Measurements from ENCODE around the gene OLFML1. TPM values are rescaled to one million over a fixed set of nuclear protein-coding genes. Genes with fewer than 3 reads are reported as not detected.

OLFML1 gene
- total and polyA plus RNA-seq, 12 donors = 4.0 to 12.6 (median 6.2) TPM

- H3K4me1 ChIP-seq (replicated peaks in 1 of 2) = peaks cover 0 to 11% of the 10 kb centered on the region in 2 donors
- H3K9me3 ChIP-seq (replicated peaks in 1 of 3) = no peaks in the 10 kb centered on the region
- H3K36me3 ChIP-seq (replicated peaks in 1 of 2) = no peaks in the 10 kb centered on the region
- H3K27me3 ChIP-seq = no peaks in the 10 kb centered on the region
- TF ChIP-seq POLR2A (IDR thresholded peaks at IDR 0.05) (no peak), CTCF (IDR thresholded peaks at IDR 0.05) (no peak)
- no peak overlapping the region for H3K4me3 ChIP-seq
- WGBS, 4 donors = 66 to 83% (median 69%) methylated on average over 7 to 8 of the region's 8 CpGs
- H3K27ac ChIP-seq = no peak overlapping the region
- peak in 2 of 7 donors; percentile 31 to 46 for DNase-seq
- intact Hi-C loops (cut with DNase I) = no loop called here
Measured at GRCh38 chr11:7538031-7538430, 52.7 kb downstream of the OLFML1 start.

DNA sequence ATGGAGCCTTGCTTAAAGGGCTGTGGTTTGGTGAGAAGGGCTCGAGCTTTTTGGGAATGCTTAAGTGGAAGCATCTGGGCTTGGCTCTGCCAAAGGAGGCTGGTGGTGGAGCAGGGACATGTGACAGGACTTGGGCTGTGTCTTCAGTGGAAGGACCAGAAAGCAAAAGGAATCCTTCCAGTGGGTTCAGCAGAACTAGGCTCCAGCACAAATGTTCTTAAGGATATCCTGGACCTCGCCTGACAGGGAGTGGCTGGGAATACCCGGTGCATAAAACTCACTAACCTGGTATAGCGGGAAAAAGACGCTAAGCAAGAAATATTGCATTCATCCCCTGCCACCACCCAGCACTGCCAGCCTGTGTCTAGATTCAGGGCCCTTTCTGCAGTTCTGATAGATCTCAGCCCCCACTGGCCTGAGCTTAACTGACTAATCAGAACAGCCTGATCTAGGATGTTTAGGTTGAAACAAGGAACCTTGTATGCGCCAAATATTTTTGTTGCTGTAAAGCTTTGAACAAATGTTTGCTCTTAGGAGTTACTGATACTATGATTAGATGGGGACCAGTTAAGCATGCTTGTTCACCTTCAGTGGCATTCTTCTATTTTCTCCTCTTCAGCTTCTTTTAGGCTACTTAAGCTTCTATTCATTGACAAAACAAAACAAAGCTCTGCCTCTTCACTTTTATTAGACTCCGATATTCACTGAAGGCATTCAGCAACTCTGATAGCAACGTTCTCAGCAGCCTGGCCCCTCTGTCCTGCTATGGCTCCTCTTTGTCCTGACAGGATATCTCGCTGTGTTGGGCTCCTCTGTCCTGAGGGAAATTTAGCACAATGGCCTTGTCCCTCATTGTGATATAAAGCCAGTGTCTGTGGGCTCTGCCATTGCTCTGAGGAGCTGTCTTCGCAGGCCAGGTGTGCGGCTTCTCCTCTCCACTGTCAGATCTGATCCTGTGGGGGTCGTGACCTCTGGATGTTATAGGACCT lies 53.5 kb downstream of the OLFML1 start:
- no peak overlapping the region for H3K4me3 ChIP-seq
- no peak for TF ChIP-seq POLR2A (IDR thresholded peaks at IDR 0.05)
- no peak for TF ChIP-seq CTCF (IDR thresholded peaks at IDR 0.05)
- no peaks in the 10 kb centered on the region for H3K27me3 ChIP-seq
- no peak overlapping the region for H3K27ac ChIP-seq
- intact Hi-C loops (cut with DNase I) = no loop called here
- no peaks in the 10 kb centered on the region for H3K36me3 ChIP-seq (replicated peaks in 1 of 2)
- H3K4me1 ChIP-seq (replicated peaks in 1 of 2) = peaks cover 0 to 14% of the 10 kb centered on the region in 2 donors
- H3K9me3 ChIP-seq (replicated peaks in 1 of 3) = no peaks in the 10 kb centered on the region
- WGBS, 4 donors = 83 to 90% (median 89%) methylated on average over 12 of the region's 12 CpGs
- DNase-seq = peak in 1 of 7 donors; percentile 42

DNA sequence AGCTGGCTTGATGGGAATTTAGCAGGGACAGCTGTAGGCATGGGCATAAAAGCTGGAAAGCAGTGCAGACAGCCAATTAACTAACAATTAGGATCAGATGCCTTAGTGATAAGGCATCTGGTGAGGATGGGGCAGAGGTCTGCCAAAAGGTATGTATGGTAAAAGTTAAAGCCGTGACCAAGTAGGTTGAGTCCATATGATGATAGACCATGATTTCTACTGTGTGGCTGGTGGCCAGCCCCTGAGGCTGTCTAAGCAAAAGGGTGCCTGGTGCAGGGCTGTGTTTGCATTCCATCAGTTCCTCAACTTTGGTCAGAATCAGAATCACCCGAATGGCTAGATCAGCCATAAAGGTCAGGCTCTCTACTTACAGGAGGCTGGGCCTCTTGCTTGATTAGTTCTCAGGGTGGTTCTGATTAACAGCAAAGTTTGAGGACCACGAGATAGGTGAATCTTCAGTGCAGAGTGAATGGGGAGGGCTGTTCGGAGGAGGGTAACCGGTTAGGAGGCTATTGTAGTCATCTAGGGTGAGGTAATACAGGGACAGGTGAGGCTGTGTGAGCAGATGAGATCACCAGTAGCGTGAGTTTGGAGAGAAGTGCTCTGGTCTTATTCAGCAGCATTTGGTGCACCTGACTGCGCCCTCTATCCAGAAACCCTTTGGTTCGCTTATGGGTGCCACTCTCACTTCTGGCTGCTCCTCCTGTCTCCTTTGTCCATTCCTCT lies 55.7 kb downstream of the OLFML1 start:
- 92 to 96% (median 94%) methylated on average over 8 of the region's 8 CpGs for WGBS, 4 donors
- intact Hi-C loops (cut with DNase I) = no loop called here

More for the DNA sequence above, 55.7 kb downstream of the OLFML1 start:
- H3K4me3 ChIP-seq = no peak overlapping the region
- H3K4me1 ChIP-seq (replicated peaks in 1 of 2) = peaks cover 0 to 14% of the 10 kb centered on the region in 2 donors
- H3K27me3 ChIP-seq = no peaks in the 10 kb centered on the region
- TF ChIP-seq POLR2A (IDR thresholded peaks at IDR 0.05) (no peak), CTCF (IDR thresholded peaks at IDR 0.05) (no peak)
- no peak for DNase-seq
- no peaks in the 10 kb centered on the region for H3K9me3 ChIP-seq (replicated peaks in 1 of 3)
- no peaks in the 10 kb centered on the region for H3K36me3 ChIP-seq (replicated peaks in 1 of 2)
- no peak overlapping the region for H3K27ac ChIP-seq

Measured in adrenal gland (tissue), 12 donors.